T follicular helper cell (primary cell): ENCODE measurements around the gene MYOM3.

Experiments
- DNase-seq: peaks from one replicate; pipeline ENCODE4 v3.0.0-alpha.2; 2020; ENCODE audit warnings: low read depth
- total RNA-seq, 2 experiments: gene quantifications; one replicate each; lab custom pipeline; 2026; lab: John Stamatoyannopoulos, UW

The MYOM3 gene
- total RNA-seq: 0 reads per million in 2 experiments

DNA sequence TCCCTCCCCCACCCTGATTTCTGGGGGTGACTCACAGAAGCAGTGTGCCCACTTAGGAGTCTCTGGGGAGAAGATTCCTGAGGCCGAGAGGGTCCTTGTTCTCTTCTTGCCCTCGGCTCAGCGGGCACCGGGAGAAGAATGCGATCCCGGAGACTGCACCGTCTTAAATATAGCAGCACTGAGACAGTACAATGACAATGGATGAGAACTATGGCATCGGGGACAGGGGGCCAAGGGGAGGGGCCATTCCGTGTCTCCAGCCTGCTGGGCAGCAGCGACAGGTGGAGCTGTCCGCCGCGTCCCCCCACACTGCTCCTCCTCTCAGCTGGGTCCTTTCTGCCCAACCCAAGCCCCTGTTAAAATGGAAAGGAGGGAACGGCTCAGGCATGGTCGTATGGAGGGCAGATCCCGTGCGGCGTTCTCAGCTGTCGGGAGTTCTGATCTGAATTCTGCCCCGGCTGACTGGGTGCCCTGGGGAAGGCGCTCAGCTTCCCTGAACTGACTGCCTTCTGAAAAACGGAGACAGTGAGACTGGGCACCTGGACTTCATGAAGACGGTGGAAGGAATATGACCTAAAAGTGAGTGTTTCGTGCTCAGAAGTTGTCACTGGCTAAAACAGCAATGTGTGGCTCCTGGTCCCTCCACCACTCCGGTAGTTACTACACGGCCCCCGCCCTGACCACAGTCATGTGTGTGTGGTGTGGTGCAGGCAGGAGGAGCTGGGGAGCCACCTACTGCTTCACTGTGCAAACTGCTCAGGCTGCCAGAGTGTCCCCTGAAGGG lies at the start of gene MYOM3:
Gene MYOM3, minus strand, starts transcription at position 140 of the 784 bp plus-strand sequence. CDS start 3,499 bp downstream, outside the sequence.
- DNase-seq: no peak

GRCh38 chr1:24161270-24161669 lies 49.3 kb upstream of the MYOM3 start:
- no peak for DNase-seq

DNA sequence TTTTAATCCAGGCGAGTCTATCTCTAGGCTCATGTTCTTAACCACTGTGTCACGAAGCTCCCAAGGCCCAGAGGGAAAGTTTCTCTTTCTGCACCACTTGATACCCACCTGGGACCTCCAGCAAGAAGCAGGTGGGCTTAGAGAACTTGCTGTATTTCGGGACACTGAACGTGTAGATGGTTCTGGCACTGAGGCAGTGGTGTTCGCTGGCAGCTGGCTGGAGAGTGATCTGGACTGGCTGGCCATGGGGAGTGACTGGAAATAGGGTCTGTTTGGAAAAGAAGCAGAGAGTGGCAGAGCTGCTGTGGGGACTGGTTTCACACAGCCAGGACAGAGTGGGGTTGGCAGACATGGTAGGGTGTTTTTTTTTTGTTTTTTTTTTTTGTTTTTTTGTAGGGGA lies 47.4 kb upstream of the MYOM3 start:
- DNase-seq: no peak

GRCh38 chr1:24157918-24158481 lies 46.1 kb upstream of the MYOM3 start:
- no peak for DNase-seq

DNA sequence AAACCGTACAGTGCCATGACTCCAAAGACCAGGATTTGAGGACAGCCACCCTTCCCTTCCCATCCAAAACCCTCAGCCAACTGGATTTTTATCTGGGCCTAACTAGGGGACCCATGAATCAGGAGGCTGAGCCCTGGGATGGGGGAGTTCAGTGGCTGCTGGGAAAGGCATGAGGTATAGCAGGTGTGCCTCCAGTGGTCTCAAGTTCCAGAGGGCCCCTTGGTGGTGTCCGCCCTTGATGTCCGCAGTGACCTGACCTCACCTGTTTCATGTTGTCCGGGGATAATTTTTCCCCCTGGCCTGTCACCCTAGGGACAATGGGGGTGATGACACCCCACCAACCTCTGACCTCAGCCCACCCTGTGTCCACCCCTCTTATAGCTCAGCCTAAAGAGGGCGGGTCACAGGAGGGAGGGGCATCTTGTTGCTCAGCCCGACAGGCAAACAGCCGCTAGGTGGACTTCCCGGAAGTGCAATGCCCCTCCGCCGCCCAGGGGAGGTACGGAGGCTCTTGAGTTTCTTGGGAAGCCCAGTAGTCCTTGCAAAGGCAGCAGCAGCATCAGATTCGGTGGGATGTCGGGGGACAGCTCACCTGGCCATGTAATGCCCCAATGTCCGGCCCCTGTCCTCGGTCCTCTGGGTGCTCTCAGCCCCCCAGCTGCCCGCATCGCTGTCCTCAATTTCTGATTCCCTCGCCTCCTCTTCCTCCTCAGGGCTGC lies 44.8 kb upstream of the MYOM3 start:
- DNase-seq: no peak

DNA sequence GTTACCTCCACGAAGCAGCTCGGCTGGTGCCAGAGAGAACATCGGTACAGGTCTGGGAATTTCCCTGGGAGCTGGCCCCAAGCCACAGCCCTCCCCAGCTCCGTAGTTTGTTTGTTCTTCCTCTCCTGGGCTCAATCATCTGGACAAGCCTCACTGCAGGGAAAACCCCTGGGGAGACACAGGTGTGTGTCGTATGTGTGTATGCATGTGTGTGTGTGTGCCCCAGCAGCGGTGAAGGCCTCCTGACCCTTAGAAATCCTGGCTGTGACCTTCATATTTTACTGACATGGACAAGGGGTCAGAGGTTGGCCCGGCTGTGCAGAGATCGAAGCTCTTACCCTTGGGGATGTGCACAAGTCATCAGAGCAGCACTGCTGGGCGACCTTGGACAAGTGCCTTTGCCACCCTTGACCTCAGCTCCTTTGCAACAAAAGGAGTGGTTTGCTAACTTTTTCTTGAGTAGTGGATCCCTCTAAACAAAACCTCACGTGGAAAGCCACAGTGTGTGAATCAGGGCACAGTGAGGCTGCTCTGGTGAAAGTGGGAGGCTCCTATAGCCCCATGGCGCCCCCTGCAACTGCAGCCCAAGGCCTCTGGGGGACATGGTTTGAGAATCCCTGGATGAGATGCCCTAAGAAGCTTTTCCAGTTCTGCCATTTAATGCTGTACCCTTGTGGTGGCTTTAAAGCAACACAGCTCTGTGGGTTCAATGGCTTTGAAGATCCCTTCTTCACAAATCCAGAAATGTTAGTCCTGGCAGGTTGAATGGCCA lies 43.3 kb upstream of the MYOM3 start:
- DNase-seq: no peak

- DNase-seq: no peak
These were observed 42.3 kb upstream of the MYOM3 start for GRCh38 chr1:24154215-24154614.

DNA sequence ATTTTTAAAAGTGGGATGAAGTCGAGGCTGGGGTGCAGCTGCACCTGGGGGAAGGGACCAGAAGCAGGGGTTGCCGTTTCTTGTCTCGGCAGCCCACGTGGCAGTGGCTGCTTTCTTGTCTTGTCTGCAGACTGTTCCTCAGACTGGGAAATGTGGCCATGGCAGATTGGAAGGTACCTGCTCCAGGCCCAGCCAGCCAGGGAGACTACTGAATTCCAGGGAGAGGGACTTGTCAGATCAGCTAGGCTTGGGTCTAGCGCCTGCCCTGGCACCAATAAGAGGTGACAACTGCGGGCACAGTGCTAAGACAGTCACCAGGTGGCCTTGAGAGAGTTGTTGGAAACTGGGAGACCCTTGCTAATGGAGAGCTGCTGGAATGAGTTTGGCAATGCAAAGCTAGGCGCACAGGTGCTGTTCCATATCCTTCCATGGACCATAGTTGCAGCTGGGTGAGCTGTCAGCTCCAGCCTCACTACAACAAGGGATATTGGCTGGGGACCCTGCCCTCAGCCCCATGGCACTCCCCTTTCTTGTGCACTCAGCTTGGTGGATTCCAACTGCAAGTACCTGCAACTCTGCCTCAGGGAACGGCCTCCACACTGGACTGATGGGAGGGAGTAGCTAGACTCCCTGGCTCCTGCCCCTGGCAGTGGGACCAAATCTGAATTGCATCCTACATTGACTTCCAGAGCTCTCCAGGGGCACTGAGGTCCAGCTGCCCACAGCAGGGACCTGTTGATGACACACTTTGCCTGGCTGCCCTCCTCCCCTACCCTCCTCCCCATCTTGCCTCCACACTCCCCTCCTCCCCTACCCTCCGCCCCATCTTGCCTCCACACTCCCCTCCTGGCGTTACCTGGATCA lies 40.9 kb upstream of the MYOM3 start:
- DNase-seq: no peak

GRCh38 chr1:24151175-24151533 lies 39.2 kb upstream of the MYOM3 start:
- no peak for DNase-seq

GRCh38 chr1:24150234-24151174 lies 38.6 kb upstream of the MYOM3 start:
- peak; percentile 77 for DNase-seq

DNA sequence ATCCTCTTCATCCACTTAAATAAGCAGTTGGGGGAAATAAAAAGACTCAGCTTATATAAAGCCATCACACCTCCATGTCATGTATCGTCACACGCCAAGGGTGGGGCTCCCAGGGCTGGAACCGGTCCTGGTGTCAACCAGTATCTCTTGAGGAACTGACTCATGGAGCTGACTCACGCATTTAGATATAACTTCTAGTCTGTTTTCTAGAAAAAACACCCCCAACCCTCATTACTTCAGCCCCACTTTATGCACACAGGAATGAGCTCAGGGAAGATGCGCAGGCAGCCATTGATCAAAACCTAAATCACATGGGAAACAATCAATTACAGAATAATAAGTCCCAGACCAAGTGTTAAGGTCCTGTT lies 37.9 kb upstream of the MYOM3 start:
- no peak for DNase-seq

DNA sequence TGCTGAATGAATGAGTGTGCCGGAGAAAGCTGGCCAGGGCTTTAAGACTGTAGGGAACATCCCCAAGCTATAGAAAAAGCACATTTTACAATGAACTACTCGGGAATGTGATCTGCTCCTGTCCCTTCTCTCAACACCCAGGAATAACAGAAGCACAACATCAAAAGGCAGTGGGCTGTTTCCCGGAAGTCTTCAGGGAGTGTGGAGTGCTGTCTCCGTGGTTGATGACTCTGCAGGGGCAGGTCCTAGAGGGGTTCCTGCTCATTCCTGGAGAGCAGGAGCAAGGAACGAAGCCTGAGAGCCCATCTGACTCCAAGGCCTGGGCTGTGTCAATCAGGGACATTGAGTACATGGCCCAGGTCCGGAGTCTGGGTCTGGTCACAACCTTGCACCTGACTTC lies 35.9 kb upstream of the MYOM3 start:
- no peak for DNase-seq

DNA sequence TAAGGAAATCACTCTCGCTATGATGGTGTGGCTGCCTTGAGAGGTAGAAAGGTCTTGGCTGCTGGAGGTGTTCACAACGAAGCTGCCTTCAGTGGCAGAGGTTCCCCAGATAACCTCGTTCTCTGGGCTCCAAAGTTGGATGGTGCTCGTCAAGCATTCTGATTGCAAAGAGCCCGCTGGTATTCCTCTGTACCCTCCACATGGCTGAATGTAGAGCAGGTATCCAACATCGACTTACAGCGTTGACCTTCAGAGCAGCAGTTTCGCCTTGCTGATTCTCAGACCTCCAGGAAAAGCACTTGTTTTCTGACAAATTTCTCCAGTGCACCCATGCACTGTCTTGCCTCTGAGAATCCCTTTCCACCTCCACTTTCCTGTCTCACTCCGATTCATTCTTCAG lies 35.3 kb upstream of the MYOM3 start:
- DNase-seq: no peak

- no peak for DNase-seq
These were observed 30.9 kb upstream of the MYOM3 start, which contains the start of gene IL22RA1 for GRCh38 chr1:24142546-24143534. IL22RA1 (minus strand) TSS chr1:24143140; CDS start chr1:24143082, 58 bp downstream.

DNA sequence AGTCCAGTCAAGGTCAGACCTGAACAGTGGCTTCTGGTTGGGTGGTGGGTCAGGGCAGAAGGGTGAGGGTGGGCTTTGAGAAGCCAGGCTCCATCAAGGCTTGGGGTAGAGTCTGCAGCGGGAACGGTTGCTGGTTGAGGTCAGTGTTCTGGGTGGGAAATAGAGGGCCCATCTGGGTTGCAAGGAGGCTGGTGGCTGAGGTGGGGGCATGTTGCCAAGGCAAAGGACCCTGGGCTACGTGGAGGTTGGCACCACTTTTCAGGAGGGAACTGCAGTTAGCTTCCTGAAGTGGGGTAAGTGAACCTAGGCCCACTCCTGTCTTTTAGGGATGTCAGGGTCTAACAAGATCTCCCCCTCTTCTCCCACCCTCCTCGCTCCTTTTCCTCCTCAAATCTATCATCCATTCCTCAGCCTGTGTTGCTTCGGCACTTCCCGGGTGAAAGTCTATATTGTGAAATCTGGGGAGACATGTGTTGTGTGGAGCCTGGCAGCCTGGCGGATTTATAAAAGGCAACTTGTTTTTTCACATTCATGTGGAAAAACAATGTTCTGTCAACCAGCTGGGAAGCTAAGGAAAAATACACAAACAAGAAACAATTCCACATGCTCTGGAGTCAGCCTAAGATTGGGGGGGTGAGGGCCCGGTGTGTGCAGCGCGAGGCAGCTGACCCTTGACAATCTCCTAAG lies 29.5 kb upstream of the MYOM3 start:
- DNase-seq: no peak

- no peak for DNase-seq
These were observed 28.8 kb upstream of the MYOM3 start for GRCh38 chr1:24140741-24141181.

DNA sequence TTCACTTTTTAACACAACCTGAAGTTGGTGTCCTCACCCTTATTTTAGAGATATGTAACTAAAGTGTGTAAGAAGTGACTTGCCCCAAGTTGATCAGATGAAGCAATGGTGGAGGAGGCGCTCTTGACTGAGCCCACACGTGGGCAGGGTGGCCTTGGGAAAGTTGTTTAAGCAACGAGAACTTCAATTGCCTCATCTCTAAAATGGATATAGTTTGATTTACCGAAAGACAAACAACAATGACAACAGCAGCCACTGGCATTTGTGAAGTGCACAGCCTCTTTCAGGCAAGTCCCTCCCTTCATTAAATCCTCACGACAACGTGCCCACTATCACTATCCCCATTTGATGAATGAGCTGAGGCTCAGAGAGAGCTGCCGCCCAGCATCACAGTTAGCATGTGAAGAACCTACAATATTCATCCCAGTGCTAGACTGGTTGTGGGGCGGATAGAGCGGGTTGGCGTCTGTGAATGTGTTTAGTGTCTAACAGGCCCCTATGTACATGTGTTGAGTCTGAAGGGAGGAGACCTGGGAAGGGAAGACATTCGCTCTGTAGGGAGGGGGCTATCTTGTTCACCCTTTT lies 28.0 kb upstream of the MYOM3 start:
- no peak for DNase-seq

DNA sequence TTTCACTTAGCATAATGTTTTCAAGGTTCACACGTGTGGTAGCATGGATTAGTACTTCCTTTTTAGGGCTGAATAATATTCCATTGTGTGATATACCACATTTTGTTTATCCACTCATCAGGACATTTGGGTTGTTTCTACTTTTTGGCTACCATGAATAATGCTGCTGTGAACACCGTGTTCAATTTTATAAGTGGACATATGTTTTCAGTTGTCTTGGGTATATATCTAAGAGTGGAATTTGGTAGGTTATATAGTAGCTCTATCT lies 27.2 kb upstream of the MYOM3 start:
- no peak for DNase-seq
